ENCODE measurements around the gene CTNNA2. TPM values are rescaled to one million over a fixed set of nuclear protein-coding genes. Genes with fewer than 3 reads are reported as not detected.

Gene CTNNA2
- total and polyA plus RNA-seq, 7 donors: 0.03 to 0.36 (median 0.17) TPM; not detected in 4

DNA sequence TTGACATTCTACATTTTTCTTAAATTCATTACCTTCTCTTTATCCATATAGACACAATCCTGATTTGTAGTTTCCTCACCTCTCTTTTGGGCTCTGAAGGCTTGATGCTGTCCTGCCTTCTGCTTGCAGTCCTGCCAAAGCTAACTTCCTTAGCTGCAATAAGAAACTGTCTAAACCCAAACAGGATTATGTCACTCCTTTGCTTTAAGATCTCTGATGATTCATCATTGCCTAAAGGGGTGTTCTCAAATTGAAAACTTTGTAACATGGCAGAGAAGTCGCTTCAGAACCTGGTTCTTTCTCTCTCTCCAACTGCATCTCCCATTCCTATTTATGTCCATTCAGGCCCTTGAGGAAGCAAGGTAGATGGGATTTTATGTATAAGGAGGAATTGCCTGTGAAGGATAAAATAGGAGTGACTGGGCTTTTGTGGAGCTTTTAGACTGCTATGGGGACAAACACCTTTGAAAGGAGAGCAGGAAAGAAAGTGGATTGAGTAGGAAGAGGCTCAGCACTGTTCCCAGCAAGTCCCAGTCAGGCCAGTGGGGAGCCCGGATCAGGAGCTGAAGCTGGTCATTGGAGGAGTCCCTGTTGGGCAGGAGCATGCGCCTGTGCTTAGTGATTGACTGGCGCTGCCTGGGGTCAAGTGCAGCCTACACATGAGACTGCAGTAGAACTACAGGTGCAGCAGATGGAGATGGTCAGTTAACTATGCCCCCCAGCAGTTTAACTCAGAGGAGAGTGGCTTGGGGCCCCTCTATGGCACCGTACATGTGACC, 390.6 kb downstream of the CTNNA2 start:
- no peaks in the 10 kb centered on the region for H3K4me1 ChIP-seq
- intact Hi-C loops (cut with DNase I): no loop called here

DNA sequence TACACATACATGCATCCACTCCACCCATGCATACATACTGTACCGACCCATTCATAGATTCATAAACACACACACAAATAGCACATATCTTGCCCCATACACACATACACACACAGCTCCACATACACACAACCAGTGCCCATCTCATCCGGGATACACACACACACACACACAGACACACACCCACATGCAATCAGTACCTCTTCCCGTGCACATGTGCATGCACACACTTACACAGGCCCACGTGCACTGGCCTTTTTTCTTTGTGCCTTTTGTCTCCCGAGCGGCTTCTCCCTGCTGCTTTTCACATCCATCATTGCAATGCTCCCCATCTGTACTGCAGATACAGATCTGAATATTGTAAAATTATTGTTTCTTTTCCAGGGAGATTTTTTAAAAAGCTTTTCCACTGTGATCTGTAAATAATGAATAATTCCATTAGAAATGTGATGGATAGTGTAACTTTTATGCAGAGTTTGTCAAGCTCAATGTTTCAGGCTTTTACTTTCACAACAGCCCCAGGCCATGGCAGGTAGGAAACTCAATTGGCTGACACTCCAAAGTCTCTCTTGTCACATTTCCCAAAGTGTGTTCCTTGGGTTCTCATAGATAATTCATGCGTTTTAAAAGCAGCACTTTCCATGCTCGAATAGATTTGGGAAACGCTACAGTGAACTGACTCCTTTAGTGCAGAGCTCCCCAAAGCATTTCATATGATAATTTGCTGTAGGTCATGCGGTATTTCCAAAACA, 393.5 kb downstream of the CTNNA2 start:
- Histone ChIP-seq H3K36me3 (ENCODE audit: insufficient read depth in 1 of 2, low read depth in 1 of 2) (no peaks in the 10 kb centered on the region), H3K4me1 (no peaks in the 10 kb centered on the region), H3K4me3 (no peak overlapping the region), H3K27ac (no peak overlapping the region), H3K9me3 (no peaks in the 10 kb centered on the region), H3K27me3 (ENCODE audit: insufficient read depth in 3 of 3, low read length in 2 of 3) (no peaks in the 10 kb centered on the region)
- TF ChIP-seq, protein P1, sequence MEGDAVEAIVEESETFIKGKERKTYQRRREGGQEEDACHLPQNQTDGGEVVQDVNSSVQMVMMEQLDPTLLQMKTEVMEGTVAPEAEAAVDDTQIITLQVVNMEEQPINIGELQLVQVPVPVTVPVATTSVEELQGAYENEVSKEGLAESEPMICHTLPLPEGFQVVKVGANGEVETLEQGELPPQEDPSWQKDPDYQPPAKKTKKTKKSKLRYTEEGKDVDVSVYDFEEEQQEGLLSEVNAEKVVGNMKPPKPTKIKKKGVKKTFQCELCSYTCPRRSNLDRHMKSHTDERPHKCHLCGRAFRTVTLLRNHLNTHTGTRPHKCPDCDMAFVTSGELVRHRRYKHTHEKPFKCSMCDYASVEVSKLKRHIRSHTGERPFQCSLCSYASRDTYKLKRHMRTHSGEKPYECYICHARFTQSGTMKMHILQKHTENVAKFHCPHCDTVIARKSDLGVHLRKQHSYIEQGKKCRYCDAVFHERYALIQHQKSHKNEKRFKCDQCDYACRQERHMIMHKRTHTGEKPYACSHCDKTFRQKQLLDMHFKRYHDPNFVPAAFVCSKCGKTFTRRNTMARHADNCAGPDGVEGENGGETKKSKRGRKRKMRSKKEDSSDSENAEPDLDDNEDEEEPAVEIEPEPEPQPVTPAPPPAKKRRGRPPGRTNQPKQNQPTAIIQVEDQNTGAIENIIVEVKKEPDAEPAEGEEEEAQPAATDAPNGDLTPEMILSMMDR (IDR thresholded peaks at IDR 0.05): no peak
- ATAC-seq: no peak
- intact Hi-C loops (cut with DNase I): no loop called here
- 66 to 83% (median 78%) methylated on average over 10 of the region's 10 CpGs for WGBS, 3 donors
- no peak for DNase-seq

More for the DNA sequence above, 390.6 kb downstream of the CTNNA2 start:
- Histone ChIP-seq H3K9me3 (no peaks in the 10 kb centered on the region), H3K4me3 (no peak overlapping the region), H3K27me3 (ENCODE audit: insufficient read depth in 3 of 3, low read length in 2 of 3) (no peaks in the 10 kb centered on the region), H3K36me3 (ENCODE audit: insufficient read depth in 1 of 2, low read depth in 1 of 2) (no peaks in the 10 kb centered on the region), H3K27ac (no peak overlapping the region)
- DNase-seq (no peak), ATAC-seq (no peak)
- TF ChIP-seq, protein P1 (IDR thresholded peaks at IDR 0.05): no peak
- WGBS, 3 donors: 78 to 83% (median 83%) methylated on average over 5 of the region's 5 CpGs

DNA sequence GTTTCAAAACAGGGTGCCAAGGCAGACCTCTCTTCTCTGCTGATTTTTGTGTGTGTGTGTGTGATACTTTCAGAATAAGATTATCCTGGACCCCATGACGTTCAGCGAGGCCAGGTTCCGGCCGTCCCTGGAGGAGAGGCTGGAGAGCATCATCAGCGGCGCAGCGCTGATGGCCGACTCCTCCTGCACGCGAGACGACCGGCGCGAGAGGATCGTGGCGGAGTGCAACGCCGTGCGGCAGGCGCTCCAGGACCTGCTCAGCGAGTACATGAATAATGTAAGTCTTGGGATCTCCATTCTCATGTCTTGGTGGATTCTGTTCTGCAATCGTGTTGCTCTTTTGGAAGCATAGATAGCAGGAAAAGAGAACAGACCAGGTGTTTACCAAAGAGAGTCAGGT, 396.7 kb downstream of the CTNNA2 start:
- TF ChIP-seq, protein P1 (IDR thresholded peaks at IDR 0.05): no peak
- Histone ChIP-seq H3K9me3 (no peaks in the 10 kb centered on the region), H3K4me1 (no peaks in the 10 kb centered on the region), H3K27ac (no peak overlapping the region), H3K36me3 (ENCODE audit: insufficient read depth in 1 of 2, low read depth in 1 of 2) (no peaks in the 10 kb centered on the region), H3K27me3 (ENCODE audit: insufficient read depth in 3 of 3, low read length in 2 of 3) (no peaks in the 10 kb centered on the region), H3K4me3 (no peak overlapping the region)
- ATAC-seq: no peak
- intact Hi-C loops (cut with DNase I): no loop called here
- DNase-seq: no peak
- WGBS, 3 donors: 91 to 94% (median 93%) methylated on average over 22 of the region's 22 CpGs

DNA sequence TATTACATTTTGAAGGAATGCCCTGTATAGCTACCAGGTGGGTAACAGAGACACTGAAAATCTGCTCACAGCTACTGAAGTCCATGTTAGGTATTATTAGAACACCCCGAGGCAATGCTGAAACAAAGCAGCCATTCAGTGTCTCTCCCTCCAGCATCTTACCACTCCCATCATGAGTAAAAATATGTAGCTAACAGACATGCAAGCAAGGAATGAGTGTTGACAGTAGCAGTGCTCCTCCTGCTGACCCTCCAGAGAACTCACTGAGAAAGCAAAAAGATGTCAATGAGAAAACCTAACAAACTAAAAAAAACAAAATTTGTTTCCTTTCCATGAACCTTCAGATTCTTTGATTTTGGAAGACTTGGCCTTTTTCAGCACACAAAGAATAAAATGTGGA, 397.8 kb downstream of the CTNNA2 start:
- DNase-seq (no peak), ATAC-seq (no peak)
- intact Hi-C loops (cut with DNase I): no loop called here
- 44 to 68% (median 52%) methylated on average over 1 of the region's 1 CpG for WGBS, 3 donors
- TF ChIP-seq, protein P1 (IDR thresholded peaks at IDR 0.05): no peak
- no peak overlapping the region for H3K4me3 ChIP-seq
- no peak overlapping the region for H3K27ac ChIP-seq
- no peaks in the 10 kb centered on the region for H3K4me1 ChIP-seq
- no peaks in the 10 kb centered on the region for H3K9me3 ChIP-seq
- no peaks in the 10 kb centered on the region for H3K36me3 ChIP-seq (ENCODE audit: insufficient read depth in 1 of 2, low read depth in 1 of 2)
- H3K27me3 ChIP-seq (ENCODE audit: insufficient read depth in 3 of 3, low read length in 2 of 3): no peaks in the 10 kb centered on the region
